Putamen (tissue), 1 donor: ENCODE measurements around the gene C10orf143.

Source experiments
- DNase-seq: peaks from one replicate; pipeline ENCODE4 v3.0.0-alpha.2; 2016; ENCODE audit warnings: low spot score

The C10orf143 gene

GRCh38 chr10:130014263-130015074, 96.2 kb downstream of the C10orf143 start:
- DNase-seq = no peak
